IMR-90 (cell line): ENCODE results near the gene GKN1. TPM values are rescaled to one million over a fixed set of nuclear protein-coding genes. Genes with fewer than 3 reads are reported as not detected.

ENCODE experiments used
- ATAC-seq: fragments of 200-7000 bp; cut with Tn5 transposase; 2 replicates; pipeline ENCODE4 v1.9.1; 2020; ENCODE audit warnings: low read depth, mild to moderate bottlenecking, moderate library complexity
- BruUV-seq: library from RNA; stranded (reverse); fragments of 400-500 nt; replicated peaks from 2 replicates; lab custom pipeline; 2021; lab: Mats Ljungman, UMichigan
- CTCF ChIA-PET: fragments of 300-600 bp; formaldehyde crosslinking; extraction: SDS; loops from one replicate; lab custom pipeline; 2021; ENCODE audit warnings: antibody characterized with exemption; lab: Yijun Ruan, JAX
- POLR2A ChIA-PET: fragments of 300-600 bp; sonication (Branson Sonifier 250); formaldehyde crosslinking; loops from one replicate; lab custom pipeline; 2022; ENCODE audit warnings: antibody characterized with exemption; ENCODE audit not compliant: unreplicated experiment; lab: Charles Lee
- DNase-seq: peaks from one replicate; pipeline ENCODE4 v3.0.0; 2013
- H2AFZ ChIP-seq: replicated peaks from 2 replicates; pipeline ENCODE3; 2013; ENCODE audit warnings: low read length, mild to moderate bottlenecking; ENCODE audit not compliant: poor library complexity
- H2AK5ac ChIP-seq: 2 replicates; pipeline ENCODE4 v1.6.1; 2013; ENCODE audit warnings: low read depth, low read length, inconsistent platforms
- H2AK9ac ChIP-seq: replicated peaks from 2 replicates; pipeline ENCODE3; 2013; ENCODE audit warnings: mild to moderate bottlenecking, low read depth, low read length, moderate library complexity; ENCODE audit not compliant: poor library complexity
- H2BK120ac ChIP-seq: 2 replicates; pipeline ENCODE4 v1.6.1; 2013; ENCODE audit warnings: low read depth, low read length, inconsistent platforms
- H2BK15ac ChIP-seq: 3 replicates; pipeline ENCODE4 v1.6.1; 2013; ENCODE audit warnings: low read depth, low read length, inconsistent platforms
- H2BK20ac ChIP-seq: 2 replicates; pipeline ENCODE4 v1.6.1; 2013; ENCODE audit warnings: low read depth, mild to moderate bottlenecking, inconsistent platforms, low read length, moderate library complexity
- H2BK5ac ChIP-seq: 2 replicates; pipeline ENCODE4 v1.6.1; 2013; ENCODE audit warnings: mild to moderate bottlenecking, low read depth, low read length, inconsistent platforms; ENCODE audit not compliant: poor library complexity, severe bottlenecking
- H3K14ac ChIP-seq: replicated peaks from 2 replicates; pipeline ENCODE4 v1.6.1; 2013; ENCODE audit warnings: low read depth, low read length, inconsistent platforms
- H3K18ac ChIP-seq: 2 replicates; pipeline ENCODE4 v1.6.1; 2013; ENCODE audit warnings: low read depth, low read length, control low read depth
- H3K23ac ChIP-seq: 2 replicates; pipeline ENCODE4 v1.6.1; 2013; ENCODE audit warnings: low read depth, low read length, inconsistent platforms
- H3K27ac ChIP-seq: 2 replicates; pipeline ENCODE4 v1.5.1; 2013; ENCODE audit warnings: mild to moderate bottlenecking, control low read depth, low read length; ENCODE audit not compliant: insufficient read depth
- H3K27me3 ChIP-seq: 2 replicates; pipeline ENCODE4 v1.6.1; 2013; ENCODE audit warnings: low read length; ENCODE audit not compliant: control insufficient read depth, insufficient read depth
- H3K36me3 ChIP-seq: 2 replicates; pipeline ENCODE4 v1.6.1; 2013; ENCODE audit warnings: low read length, mixed read lengths; ENCODE audit not compliant: control insufficient read depth, insufficient read depth
- H3K4ac ChIP-seq: 2 replicates; pipeline ENCODE4 v1.6.1; 2013; ENCODE audit warnings: low read depth, low read length, inconsistent platforms
- H3K4me1 ChIP-seq: 2 replicates; pipeline ENCODE4 v1.6.1; 2013; ENCODE audit warnings: low read length, mixed read lengths; ENCODE audit not compliant: control insufficient read depth, insufficient read depth
- H3K4me2 ChIP-seq: 2 replicates; pipeline ENCODE4 v1.6.1; 2013; ENCODE audit warnings: low read depth, mild to moderate bottlenecking, control low read depth, low read length, moderate library complexity
- H3K4me3 ChIP-seq: 2 replicates; pipeline ENCODE4 v1.5.1; 2013; ENCODE audit warnings: low read depth, mild to moderate bottlenecking, control low read depth, low read length, moderate library complexity; ENCODE audit not compliant: insufficient read depth
- H3K56ac ChIP-seq: 2 replicates; pipeline ENCODE4 v1.6.1; 2013; ENCODE audit warnings: low read length, inconsistent platforms; ENCODE audit not compliant: insufficient read depth; ENCODE audit errors: extremely low read depth
- H3K79me1 ChIP-seq, 2 experiments: 2 replicates each; pipeline ENCODE4 v1.6.1; 2013; ENCODE audit warnings: low read length in 2 of 2, inconsistent platforms in 1 of 2, low read depth in 1 of 2
- H3K9ac ChIP-seq: 2 replicates; pipeline ENCODE4 v1.6.1; 2013; ENCODE audit warnings: low read depth, low read length, control low read depth
- H3K9me1 ChIP-seq: 2 replicates; pipeline ENCODE4 v1.6.1; 2013; ENCODE audit warnings: low read length, inconsistent platforms; ENCODE audit not compliant: insufficient read depth
- H3K9me3 ChIP-seq: 2 replicates; pipeline ENCODE4 v1.6.1; 2013; ENCODE audit warnings: low read length; ENCODE audit not compliant: control insufficient read depth, insufficient read depth
- H4K20me1 ChIP-seq: 2 replicates; pipeline ENCODE4 v1.6.1; 2013; ENCODE audit warnings: low read length, inconsistent platforms; ENCODE audit not compliant: insufficient read depth
- H4K5ac ChIP-seq: 2 replicates; pipeline ENCODE4 v1.6.1; 2013; ENCODE audit warnings: mild to moderate bottlenecking, low read depth, low read length, control low read depth
- H4K8ac ChIP-seq, 2 experiments: 2 replicates each; pipeline ENCODE4 v1.6.1; 2013; ENCODE audit warnings: low read depth in 2 of 2, low read length in 2 of 2, control low read depth in 1 of 2, inconsistent platforms in 1 of 2
- H4K91ac ChIP-seq: 2 replicates; pipeline ENCODE4 v1.6.1; 2013; ENCODE audit warnings: low read depth, low read length, inconsistent platforms; ENCODE audit not compliant: insufficient read depth
- BHLHE40 ChIP-seq: fragments of 150-350 bp; IDR thresholded peaks from 2 replicates; pipeline ENCODE4 v1.6.1; 2016; ENCODE audit warnings: mild to moderate bottlenecking, low read depth, low read length
- CHD1 ChIP-seq: IDR thresholded peaks from 2 replicates; pipeline ENCODE4 v1.6.1; 2012; ENCODE audit warnings: low read depth, low read length, improper control_type of control experiment
- FOS ChIP-seq: fragments of 150-350 bp; IDR thresholded peaks from 2 replicates; pipeline ENCODE4 v1.6.1; 2016; ENCODE audit warnings: low read depth, low read length
- MAFK ChIP-seq: IDR thresholded peaks from 2 replicates; pipeline ENCODE4 v1.6.1; 2012; ENCODE audit warnings: low read depth, low read length, improper control_type of control experiment
- MXI1 ChIP-seq: IDR thresholded peaks from 2 replicates; pipeline ENCODE4 v1.6.1; 2012; ENCODE audit warnings: low read depth, mild to moderate bottlenecking, low read length, moderate library complexity, borderline replicate concordance
- NFE2L2 ChIP-seq: fragments of 150-350 bp; IDR thresholded peaks from 2 replicates; pipeline ENCODE4 v1.6.1; 2016; ENCODE audit warnings: low read depth, mild to moderate bottlenecking, low read length
- WGBS, 2 experiments: methylation state at CpG; one replicate each; pipeline versions ENCODE4 v1.1.5 to v1.1.7; 2013; ENCODE audit warnings: missing lambda C conversion rate in 2 of 2; ENCODE audit not compliant: insufficient read length in 1 of 2; ENCODE audit errors: extremely low coverage in 2 of 2; 5-methylcytosine and 5-hydroxymethylcytosine counted together
- dilution Hi-C: fragments of 300-500 bp; cut with HindIII; formaldehyde crosslinking; loops from one replicate; pipeline ENCODE4 v1.14.3; 2018; ENCODE audit warnings: low sequenced_read_pairs; ENCODE audit not compliant: unreplicated experiment
- in situ Hi-C: fragments of 300-500 bp; cut with MboI; formaldehyde crosslinking; loops from 3 replicates; pipeline ENCODE4 v1.14.3; 2019; ENCODE audit warnings: low sequenced_read_pairs, inconsistent platforms, mixed read lengths
- intact Hi-C: fragments of 100-400 bp; cut with micrococcal nuclease; formaldehyde crosslinking; loops from 2 replicates; pipeline ENCODE4 v1.10.0; 2022
- polyA plus RNA-seq, 3 experiments: library from polyadenylated mRNA; depleted of rRNA; stranded (reverse); fragments of >200 nt; gene quantifications; 2 replicates each; pipeline ENCODE4 v1.2.3, GENCODE V29; 2012; ENCODE audit warnings: low replicate concordance in 1 of 3
- total RNA-seq: library from RNA; depleted of rRNA; stranded (reverse); fragments of >200 nt; gene quantifications from 2 replicates; pipeline ENCODE4 v1.2.3, GENCODE V29; 2012
- TF ChIP-seq, protein P1 (sequence below): conservative IDR thresholded peaks from 2 replicates; pipeline ENCODE4 v1.5.1; 2012; ENCODE audit warnings: mild to moderate bottlenecking, low read depth, low read length, improper control_type of control experiment

The GKN1 gene
- total and polyA plus RNA-seq, 2 of the 4 experiments (the other 2 are of a cell fraction) = not detected

DNA sequence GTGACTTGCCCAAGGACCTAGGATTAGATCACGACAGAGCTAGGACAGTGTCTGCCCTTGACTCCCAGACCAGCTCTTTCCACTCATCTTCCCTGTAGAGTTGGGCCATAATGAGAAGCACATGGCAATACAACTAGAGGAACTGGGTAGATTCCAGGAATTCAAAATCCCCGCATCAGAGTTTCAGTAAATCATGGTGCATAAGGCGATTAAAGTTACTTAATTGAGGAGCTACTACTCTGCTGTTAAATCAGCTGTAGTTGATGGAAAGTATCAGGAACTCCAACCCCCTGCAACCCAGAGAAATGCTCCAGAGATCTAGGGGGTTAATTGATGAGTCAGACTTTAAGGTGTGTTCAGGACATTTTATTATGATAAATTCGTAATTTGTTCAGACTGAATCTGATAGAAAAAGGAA, 44.3 kb downstream of the GKN1 start:
- Histone ChIP-seq H2BK15ac (no peak overlapping the region), H3K14ac (no peak overlapping the region), H3K9me3 (no peaks in the 10 kb centered on the region), H2AK9ac (no peak overlapping the region), H3K9me1 (peaks cover 36% of the 10 kb centered on the region), H3K4me3 (no peak overlapping the region), H3K4ac (no peak overlapping the region), H3K23ac (no peak overlapping the region), H3K9ac (no peak overlapping the region), H2BK20ac (no peak overlapping the region), H3K4me2 (peak overlapping the region; percentile 12; the same call in 1 of the 2 replicates), H2BK5ac (no peak overlapping the region), H3K27ac (no peak overlapping the region), H4K8ac (no peak overlapping the region), H2AFZ (no peak overlapping the region), H3K36me3 (peaks cover 14% of the 10 kb centered on the region), H3K27me3 (no peaks in the 10 kb centered on the region), H4K91ac (no peak overlapping the region), H3K79me1 (peaks cover 42 to 76% of the 10 kb centered on the region in 2 experiments), H3K4me1 (peaks cover 11% of the 10 kb centered on the region), H4K5ac (no peak overlapping the region), H4K20me1 (peaks cover 73% of the 10 kb centered on the region), H3K56ac (no peak overlapping the region), H3K18ac (no peak overlapping the region), H2AK5ac (no peak overlapping the region), H2BK120ac (no peak overlapping the region)
- in situ Hi-C loops (loop anchor here (10.0 kb wide), 1 partner anchor 156 kb away; no protein-coding TSS in a partner anchor), dilution Hi-C loops (loop anchor here (25.0 kb wide), 1 partner anchor 294 kb away; no protein-coding TSS in a partner anchor), intact Hi-C loops (loop anchor here (10.0 kb wide), 1 partner anchor 554 kb away; the partner anchor contains the start of genes APLF and FBXO48)
- no CpG with 5 or more reads among the region's 4 CpGs for WGBS, 2 experiments
- ChIA-PET CTCF (no interaction called here), POLR2A (interaction anchor here (0.6 kb wide), 1 partner anchor 199 kb away, joined by 3 read pairs; no protein-coding TSS in a partner anchor)
- TF ChIP-seq, protein P1, sequence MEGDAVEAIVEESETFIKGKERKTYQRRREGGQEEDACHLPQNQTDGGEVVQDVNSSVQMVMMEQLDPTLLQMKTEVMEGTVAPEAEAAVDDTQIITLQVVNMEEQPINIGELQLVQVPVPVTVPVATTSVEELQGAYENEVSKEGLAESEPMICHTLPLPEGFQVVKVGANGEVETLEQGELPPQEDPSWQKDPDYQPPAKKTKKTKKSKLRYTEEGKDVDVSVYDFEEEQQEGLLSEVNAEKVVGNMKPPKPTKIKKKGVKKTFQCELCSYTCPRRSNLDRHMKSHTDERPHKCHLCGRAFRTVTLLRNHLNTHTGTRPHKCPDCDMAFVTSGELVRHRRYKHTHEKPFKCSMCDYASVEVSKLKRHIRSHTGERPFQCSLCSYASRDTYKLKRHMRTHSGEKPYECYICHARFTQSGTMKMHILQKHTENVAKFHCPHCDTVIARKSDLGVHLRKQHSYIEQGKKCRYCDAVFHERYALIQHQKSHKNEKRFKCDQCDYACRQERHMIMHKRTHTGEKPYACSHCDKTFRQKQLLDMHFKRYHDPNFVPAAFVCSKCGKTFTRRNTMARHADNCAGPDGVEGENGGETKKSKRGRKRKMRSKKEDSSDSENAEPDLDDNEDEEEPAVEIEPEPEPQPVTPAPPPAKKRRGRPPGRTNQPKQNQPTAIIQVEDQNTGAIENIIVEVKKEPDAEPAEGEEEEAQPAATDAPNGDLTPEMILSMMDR = no peak
- no peak for TF ChIP-seq CHD1
- no peak for TF ChIP-seq BHLHE40
- no peak for TF ChIP-seq MXI1
- no peak for TF ChIP-seq NFE2L2
- 0 out of 2 replicates have a peak, but pooled peaks have one; percentile 15 for TF ChIP-seq MAFK
- no peak for TF ChIP-seq FOS
- DNase-seq = no peak
- no peak for ATAC-seq
- no TSS peak for BruUV-seq
